ENCODE measurements around the gene MYO9A.

DNA sequence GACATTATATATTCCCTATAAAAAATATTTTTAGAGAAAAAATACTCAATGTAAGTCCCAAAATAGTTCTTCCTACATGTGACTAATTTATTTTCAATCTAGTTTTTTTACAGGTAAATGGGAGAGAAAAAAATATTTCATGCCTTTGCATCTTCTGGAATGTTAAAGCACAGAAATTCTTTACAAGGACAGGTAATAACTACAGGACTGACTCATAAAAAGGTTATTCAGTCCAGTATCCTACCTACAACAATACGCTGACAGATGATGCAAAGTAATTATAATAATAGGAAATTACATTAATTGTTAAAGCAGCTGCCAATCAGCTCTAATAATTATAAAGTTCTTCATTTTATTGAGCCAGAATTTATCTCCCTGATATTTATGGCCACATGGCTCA is 147.5 kb downstream of the MYO9A start:
- TF ChIP-seq, protein P1, sequence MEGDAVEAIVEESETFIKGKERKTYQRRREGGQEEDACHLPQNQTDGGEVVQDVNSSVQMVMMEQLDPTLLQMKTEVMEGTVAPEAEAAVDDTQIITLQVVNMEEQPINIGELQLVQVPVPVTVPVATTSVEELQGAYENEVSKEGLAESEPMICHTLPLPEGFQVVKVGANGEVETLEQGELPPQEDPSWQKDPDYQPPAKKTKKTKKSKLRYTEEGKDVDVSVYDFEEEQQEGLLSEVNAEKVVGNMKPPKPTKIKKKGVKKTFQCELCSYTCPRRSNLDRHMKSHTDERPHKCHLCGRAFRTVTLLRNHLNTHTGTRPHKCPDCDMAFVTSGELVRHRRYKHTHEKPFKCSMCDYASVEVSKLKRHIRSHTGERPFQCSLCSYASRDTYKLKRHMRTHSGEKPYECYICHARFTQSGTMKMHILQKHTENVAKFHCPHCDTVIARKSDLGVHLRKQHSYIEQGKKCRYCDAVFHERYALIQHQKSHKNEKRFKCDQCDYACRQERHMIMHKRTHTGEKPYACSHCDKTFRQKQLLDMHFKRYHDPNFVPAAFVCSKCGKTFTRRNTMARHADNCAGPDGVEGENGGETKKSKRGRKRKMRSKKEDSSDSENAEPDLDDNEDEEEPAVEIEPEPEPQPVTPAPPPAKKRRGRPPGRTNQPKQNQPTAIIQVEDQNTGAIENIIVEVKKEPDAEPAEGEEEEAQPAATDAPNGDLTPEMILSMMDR (IDR thresholded peaks at IDR 0.05): no peak
- no peak for TF ChIP-seq POLR2AphosphoS5 (IDR thresholded peaks at IDR 0.05; ENCODE audit: low read depth, low read length)
- no peak for TF ChIP-seq TCF7L2 (IDR thresholded peaks at IDR 0.05; ENCODE audit: low read depth, low read length)
- no peak for TF ChIP-seq SIN3A (IDR thresholded peaks at IDR 0.05; ENCODE audit: borderline replicate concordance, insufficient read depth, low read depth, low read length)
- TF ChIP-seq, protein P2, sequence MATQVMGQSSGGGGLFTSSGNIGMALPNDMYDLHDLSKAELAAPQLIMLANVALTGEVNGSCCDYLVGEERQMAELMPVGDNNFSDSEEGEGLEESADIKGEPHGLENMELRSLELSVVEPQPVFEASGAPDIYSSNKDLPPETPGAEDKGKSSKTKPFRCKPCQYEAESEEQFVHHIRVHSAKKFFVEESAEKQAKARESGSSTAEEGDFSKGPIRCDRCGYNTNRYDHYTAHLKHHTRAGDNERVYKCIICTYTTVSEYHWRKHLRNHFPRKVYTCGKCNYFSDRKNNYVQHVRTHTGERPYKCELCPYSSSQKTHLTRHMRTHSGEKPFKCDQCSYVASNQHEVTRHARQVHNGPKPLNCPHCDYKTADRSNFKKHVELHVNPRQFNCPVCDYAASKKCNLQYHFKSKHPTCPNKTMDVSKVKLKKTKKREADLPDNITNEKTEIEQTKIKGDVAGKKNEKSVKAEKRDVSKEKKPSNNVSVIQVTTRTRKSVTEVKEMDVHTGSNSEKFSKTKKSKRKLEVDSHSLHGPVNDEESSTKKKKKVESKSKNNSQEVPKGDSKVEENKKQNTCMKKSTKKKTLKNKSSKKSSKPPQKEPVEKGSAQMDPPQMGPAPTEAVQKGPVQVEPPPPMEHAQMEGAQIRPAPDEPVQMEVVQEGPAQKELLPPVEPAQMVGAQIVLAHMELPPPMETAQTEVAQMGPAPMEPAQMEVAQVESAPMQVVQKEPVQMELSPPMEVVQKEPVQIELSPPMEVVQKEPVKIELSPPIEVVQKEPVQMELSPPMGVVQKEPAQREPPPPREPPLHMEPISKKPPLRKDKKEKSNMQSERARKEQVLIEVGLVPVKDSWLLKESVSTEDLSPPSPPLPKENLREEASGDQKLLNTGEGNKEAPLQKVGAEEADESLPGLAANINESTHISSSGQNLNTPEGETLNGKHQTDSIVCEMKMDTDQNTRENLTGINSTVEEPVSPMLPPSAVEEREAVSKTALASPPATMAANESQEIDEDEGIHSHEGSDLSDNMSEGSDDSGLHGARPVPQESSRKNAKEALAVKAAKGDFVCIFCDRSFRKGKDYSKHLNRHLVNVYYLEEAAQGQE (IDR thresholded peaks at IDR 0.05; ENCODE audit: insufficient read depth in 1 of 2, low read depth in 2 of 2, low read length in 1 of 2): no peak

Data from Panc1 (cell line).